Measurements from ENCODE around the gene TBC1D20. TPM values are rescaled to one million over a fixed set of nuclear protein-coding genes. Genes with fewer than 3 reads are reported as not detected.
"Not testable (repeated sequence)": the region's sequence is repeated elsewhere in the genome, so short reads cannot be mapped to it uniquely, and the experiment has no call there.

Gene TBC1D20, protein sequence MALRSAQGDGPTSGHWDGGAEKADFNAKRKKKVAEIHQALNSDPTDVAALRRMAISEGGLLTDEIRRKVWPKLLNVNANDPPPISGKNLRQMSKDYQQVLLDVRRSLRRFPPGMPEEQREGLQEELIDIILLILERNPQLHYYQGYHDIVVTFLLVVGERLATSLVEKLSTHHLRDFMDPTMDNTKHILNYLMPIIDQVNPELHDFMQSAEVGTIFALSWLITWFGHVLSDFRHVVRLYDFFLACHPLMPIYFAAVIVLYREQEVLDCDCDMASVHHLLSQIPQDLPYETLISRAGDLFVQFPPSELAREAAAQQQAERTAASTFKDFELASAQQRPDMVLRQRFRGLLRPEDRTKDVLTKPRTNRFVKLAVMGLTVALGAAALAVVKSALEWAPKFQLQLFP
- 18.2 TPM for polyA plus RNA-seq (2012; ENCODE audit: insufficient read depth, insufficient read length)

GRCh38 chr20:462199-462991 lies at the start of gene TBC1D20:
TBC1D20 (minus strand) TSS chr20:462533; CDS start chr20:462405, 128 bp downstream.
- peak; percentile 83 for DNase-seq (ENCODE audit: low read depth, low spot score)
- H3K4me3 ChIP-seq (ENCODE audit: low read length): peak within 1 kb of the TSS; percentile 75

DNA sequence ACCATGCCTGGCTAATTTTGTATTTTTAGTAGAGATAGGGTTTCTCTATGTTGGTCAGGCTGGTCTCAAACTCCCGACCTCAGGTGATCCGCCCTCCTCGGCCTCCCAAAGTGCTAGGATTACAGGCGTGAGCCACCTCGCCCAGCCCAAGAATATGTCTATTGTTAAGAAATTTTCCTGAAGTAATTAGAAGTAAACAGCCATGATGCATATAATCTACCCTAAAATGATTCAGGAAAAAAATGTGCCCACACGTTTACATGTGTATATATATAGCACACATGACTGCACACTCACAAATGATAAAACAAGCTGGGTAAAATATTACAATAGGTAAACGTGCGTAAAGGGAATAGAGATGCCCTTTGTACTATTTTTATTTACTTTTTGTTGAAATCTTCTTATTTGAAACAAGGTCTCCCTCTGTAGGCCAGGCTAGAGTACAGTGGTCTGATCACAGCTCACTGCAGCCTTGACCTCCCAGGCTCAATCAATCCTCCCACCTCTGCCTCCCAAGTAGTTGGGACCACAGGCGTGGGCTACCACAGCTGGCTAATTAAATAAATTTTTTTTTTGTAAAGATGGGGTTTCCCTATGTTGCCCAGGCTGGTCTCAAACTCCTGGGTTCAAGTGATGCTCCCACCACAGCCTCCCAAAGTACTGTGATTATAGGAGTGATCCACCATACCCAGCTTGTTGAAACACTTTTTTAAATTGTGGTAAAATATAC lies 48.2 kb upstream of the TBC1D20 start:
- DNase-seq (ENCODE audit: low read depth, low spot score): not testable (repeated sequence)

GRCh38 chr20:508364-508787 lies 46.0 kb upstream of the TBC1D20 start:
- DNase-seq (ENCODE audit: low read depth, low spot score); H3K4me3 ChIP-seq (ENCODE audit: low read length): not testable (repeated sequence)

More for the DNA sequence above, 48.2 kb upstream of the TBC1D20 start:
- H3K4me3 ChIP-seq (ENCODE audit: low read length): not testable (repeated sequence)

DNA sequence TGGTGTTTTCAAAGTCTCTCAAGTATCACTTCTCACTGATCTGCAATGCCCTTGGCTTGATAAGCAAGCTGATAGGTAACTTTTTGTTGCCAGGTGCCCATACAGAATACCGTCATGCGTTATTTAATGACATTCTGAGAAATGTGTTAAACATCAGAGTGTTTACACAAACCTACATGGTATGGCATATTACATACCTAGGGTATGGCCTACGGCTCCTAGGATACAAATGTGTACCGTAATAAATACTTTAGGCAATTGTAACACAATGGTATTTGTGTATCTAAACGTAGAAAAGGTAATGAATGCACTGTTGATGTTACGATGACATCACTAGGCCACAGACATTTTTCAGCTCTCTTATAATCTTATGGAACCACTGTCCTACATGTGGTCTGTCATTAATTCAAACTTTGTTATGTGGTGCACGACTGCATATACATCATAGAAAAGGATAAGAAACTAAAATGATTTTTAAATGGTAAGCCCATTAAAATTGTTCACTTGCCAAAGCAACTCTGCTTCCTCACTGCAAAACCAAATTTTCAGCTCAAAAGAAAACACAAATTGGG lies 45.5 kb upstream of the TBC1D20 start:
- DNase-seq (ENCODE audit: low read depth, low spot score): no peak
- H3K4me3 ChIP-seq (ENCODE audit: low read length): no peak overlapping the region

DNA sequence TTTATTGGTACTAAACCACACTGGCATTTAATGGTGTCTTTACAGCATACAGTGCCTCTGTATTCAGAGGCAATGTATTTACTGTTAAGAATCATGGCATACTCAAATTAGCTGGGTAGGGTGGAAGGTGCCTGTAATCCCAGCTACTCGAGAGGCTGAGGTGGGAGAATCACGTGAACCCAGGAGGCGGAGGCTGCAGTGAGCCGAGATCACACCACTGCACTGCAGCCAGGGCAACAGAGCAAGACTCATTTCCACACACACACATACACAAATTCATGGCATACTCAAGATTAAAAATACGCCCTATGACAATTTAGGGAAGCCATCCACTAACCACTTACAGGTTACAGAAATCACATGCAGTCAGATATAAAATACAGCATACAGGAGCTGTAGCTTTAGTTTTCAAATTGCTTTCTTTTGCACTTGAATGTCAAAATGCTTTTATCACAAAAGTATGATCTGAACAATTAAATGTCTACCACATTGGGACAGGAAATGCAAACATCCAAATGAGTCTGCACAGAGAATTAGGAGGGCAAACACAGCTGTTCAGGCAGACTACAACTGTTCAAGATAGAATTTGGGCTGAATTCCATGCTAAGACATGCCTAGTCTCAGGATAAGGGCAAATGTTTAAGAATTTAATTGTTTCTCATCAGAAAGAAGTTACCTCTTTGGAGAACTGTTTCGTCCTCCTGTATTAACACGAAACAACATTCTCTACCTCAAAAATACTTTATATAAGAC lies 44.8 kb upstream of the TBC1D20 start:
- DNase-seq (ENCODE audit: low read depth, low spot score): no peak
- H3K4me3 ChIP-seq (ENCODE audit: low read length): no peak overlapping the region

GRCh38 chr20:504632-505075 lies 42.3 kb upstream of the TBC1D20 start:
- no peak overlapping the region for H3K4me3 ChIP-seq (ENCODE audit: low read length)
- DNase-seq (ENCODE audit: low read depth, low spot score): no peak

- H3K4me3 ChIP-seq (ENCODE audit: low read length): no peak overlapping the region
- DNase-seq (ENCODE audit: low read depth, low spot score): no peak
Observed at GRCh38 chr20:503048-503737, 40.9 kb upstream of the TBC1D20 start.

DNA sequence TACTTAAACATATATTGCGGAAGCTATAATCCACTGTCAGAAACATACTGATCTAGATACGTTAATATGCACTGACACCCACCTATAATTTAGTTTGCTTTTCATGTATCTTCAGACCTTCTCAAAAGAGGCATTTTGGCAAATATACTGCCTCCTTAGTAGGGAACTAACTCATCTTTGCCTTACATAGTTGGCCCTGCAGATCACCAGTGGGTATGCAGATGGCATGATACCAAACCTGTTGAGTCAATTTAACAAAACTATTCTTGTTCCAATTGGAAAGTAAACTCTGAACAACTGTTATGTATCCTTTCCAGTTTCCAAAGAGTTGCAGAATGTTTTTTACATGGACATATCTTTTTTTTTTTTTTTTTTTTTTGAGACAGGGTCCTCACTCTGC lies 35.6 kb upstream of the TBC1D20 start:
- no peak overlapping the region for H3K4me3 ChIP-seq (ENCODE audit: low read length)
- DNase-seq (ENCODE audit: low read depth, low spot score): no peak

DNA sequence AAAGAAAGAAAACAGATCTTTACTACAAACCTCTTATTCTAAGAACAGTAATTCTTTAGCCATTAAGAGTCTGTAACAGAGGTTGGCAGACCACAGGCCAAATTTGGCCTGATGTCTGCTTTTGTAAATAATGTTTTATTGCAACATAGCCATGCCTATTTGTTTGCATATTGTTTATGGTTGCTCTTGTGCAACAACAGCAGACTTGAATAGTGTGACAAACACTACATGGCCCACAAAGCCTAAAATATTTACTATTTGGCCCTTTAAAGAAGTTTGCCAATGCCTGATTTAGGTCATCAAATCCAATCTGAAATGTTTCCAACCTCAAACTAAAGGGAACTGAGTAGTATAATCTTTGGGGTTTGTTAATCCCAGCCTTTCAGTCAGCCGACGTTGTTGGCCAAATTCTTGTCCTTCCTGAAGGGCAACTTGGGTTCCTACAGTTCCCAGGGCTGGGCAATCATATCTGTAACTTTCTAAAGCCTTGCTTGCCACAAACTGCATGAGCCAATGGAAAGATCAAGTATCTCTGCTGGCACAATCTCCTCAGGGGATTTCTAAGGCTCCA lies 33.9 kb upstream of the TBC1D20 start:
- DNase-seq (ENCODE audit: low read depth, low spot score): no peak
- no peak overlapping the region for H3K4me3 ChIP-seq (ENCODE audit: low read length)

GRCh38 chr20:492159-492558 lies 29.8 kb upstream of the TBC1D20 start:
- no peak for DNase-seq (ENCODE audit: low read depth, low spot score)
- H3K4me3 ChIP-seq (ENCODE audit: low read length): no peak overlapping the region

GRCh38 chr20:487655-488054 lies 25.3 kb upstream of the TBC1D20 start:
- no peak for DNase-seq (ENCODE audit: low read depth, low spot score)
- no peak overlapping the region for H3K4me3 ChIP-seq (ENCODE audit: low read length)

DNA sequence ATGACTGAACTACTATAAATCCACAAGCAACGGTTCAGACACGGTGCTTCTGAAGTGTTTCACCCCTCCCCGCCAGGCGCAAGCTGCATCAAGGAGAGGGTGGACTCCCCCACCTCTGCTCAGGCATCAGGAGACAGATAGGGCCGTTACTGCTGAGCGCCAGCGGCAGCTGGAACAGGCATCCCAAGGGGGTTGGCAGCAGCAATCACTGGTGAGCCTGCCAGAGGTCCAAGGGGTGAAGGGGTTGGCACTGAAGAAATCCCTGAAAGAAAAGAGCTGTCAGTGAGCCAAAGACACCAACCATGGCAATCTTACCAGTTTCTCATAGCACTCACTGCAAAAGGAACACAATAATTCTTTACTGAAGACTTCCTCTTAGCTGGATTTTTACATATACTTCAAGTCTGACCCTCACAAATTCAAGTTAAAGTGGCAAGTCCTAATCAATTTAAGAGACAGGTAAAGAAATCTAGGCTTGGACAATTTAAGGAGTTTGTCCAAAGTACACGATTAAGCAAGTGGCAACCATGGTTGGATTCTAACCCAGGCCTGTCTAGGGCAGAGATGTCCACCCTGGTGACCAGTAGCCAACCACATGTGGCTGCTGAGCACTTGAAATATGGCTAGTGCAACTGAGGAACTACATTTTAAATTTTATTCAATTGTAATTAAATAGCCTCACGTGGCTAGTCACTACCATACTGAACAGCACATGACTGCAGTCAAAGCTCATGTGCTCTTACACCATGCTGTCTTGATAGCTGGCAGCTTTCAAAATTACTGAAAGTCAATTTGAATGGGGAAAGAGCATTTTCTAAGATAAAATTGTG lies 21.7 kb upstream of the TBC1D20 start:
- no peak for DNase-seq (ENCODE audit: low read depth, low spot score)
- H3K4me3 ChIP-seq (ENCODE audit: low read length): no peak overlapping the region

GRCh38 chr20:481167-481566 lies 18.8 kb upstream of the TBC1D20 start:
- H3K4me3 ChIP-seq (ENCODE audit: low read length): no peak overlapping the region
- peak; percentile 63 for DNase-seq (ENCODE audit: low read depth, low spot score)

DNA sequence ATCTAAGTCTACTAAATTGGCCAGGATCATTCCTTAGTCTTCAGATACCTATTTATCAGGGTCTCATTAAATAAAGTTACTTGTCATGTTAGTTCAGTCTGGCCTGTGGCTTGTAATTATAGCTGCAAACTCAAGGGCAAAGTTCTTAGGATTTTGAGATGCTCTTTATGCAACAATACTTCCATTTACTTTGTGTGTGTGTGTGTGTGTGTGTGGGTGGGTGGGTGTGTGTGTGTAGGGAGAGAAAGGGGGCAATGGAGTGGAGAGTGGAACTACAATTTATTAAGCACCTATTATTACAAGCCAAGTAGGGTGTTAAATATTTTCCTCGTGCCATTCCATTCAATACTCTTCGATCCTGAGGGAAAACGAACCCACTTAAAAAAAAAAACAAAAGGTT lies 17.7 kb upstream of the TBC1D20 start:
- DNase-seq (ENCODE audit: low read depth, low spot score): no peak
- no peak overlapping the region for H3K4me3 ChIP-seq (ENCODE audit: low read length)

GRCh38 chr20:479487-479886 lies 17.2 kb upstream of the TBC1D20 start:
- DNase-seq (ENCODE audit: low read depth, low spot score): no peak
- no peak overlapping the region for H3K4me3 ChIP-seq (ENCODE audit: low read length)

DNA sequence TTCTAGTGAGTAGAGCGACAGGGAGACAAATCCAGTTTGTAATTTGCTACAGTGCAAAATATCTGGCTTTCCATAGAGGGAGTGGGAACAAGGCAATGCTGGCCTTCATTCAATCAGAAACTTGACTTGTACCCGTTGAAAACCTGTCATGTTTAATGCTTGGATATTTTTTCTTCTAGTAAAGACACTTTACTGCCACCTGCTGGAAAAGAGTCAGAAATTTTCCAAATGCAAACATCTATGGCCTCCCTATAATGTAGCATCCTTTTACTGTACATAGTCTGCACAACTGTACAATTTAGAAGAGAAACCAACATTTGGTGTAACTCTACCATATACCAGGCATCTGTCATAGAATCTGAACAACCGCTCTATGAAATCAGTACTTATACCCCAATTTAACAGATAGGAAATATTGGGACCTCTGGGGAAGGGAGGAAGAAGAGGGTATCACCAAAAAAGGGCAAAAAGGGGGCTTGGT lies 16.7 kb upstream of the TBC1D20 start:
- peak; percentile 73 for DNase-seq (ENCODE audit: low read depth, low spot score)
- no peak overlapping the region for H3K4me3 ChIP-seq (ENCODE audit: low read length)

All from Jurkat, Clone E6-1 (cell line).